H9 (cell line): Measurements from ENCODE around the gene BCAR1. TPM values are rescaled to one million over a fixed set of nuclear protein-coding genes. Genes with fewer than 3 reads are reported as not detected.

Experiments used
- DNase-seq: peaks from one replicate; pipeline ENCODE4 v3.0.0-alpha.2; 2017
- H2AFZ ChIP-seq: one replicate; pipeline ENCODE4 v1.6.1; 2013; ENCODE audit warnings: mild to moderate bottlenecking, low read length, control low read depth, moderate library complexity
- H2AK5ac ChIP-seq: 2 replicates; pipeline ENCODE4 v1.6.1; 2013; ENCODE audit warnings: low read length, control low read depth, mixed read lengths; ENCODE audit not compliant: insufficient read length
- H2BK120ac ChIP-seq: one replicate; pipeline ENCODE4 v1.6.1; 2013; ENCODE audit warnings: low read depth, mild to moderate bottlenecking, low read length, control low read depth, inconsistent platforms; ENCODE audit not compliant: poor library complexity, severe bottlenecking
- H2BK12ac ChIP-seq: 2 replicates; pipeline ENCODE4 v1.6.1; 2013; ENCODE audit warnings: low read length, control low read depth, mixed read lengths, low read depth; ENCODE audit not compliant: insufficient read length
- H2BK15ac ChIP-seq: 2 replicates; pipeline ENCODE4 v1.6.1; 2013; ENCODE audit warnings: low read depth, low read length, control low read depth
- H2BK20ac ChIP-seq: one replicate; pipeline ENCODE4 v1.6.1; 2013; ENCODE audit warnings: low read depth, mild to moderate bottlenecking, low read length, control low read depth, inconsistent platforms; ENCODE audit not compliant: poor library complexity, severe bottlenecking
- H2BK5ac ChIP-seq: 2 replicates; pipeline ENCODE4 v1.6.1; 2013; ENCODE audit warnings: low read length, control low read depth, mixed read lengths; ENCODE audit not compliant: insufficient read length
- H3K14ac ChIP-seq: 2 replicates; pipeline ENCODE4 v1.6.1; 2013; ENCODE audit warnings: low read length, control low read depth; ENCODE audit not compliant: insufficient read depth
- H3K18ac ChIP-seq: 2 replicates; pipeline ENCODE4 v1.6.1; 2013; ENCODE audit warnings: low read depth, mild to moderate bottlenecking, mixed read lengths, low read length, control low read depth; ENCODE audit not compliant: insufficient read length
- H3K23ac ChIP-seq: 2 replicates; pipeline ENCODE4 v1.6.1; 2013; ENCODE audit warnings: low read length, control low read depth, mixed read lengths, low read depth; ENCODE audit not compliant: insufficient read length
- H3K23me2 ChIP-seq: 2 replicates; pipeline ENCODE4 v1.6.1; 2013; ENCODE audit warnings: low read depth, mild to moderate bottlenecking, mixed read lengths, low read length, control low read depth; ENCODE audit not compliant: insufficient read length, poor library complexity, severe bottlenecking
- H3K27ac ChIP-seq: 2 replicates; pipeline ENCODE4 v1.5.1; 2013; ENCODE audit warnings: low read length, control low read depth, mixed read lengths, low read depth; ENCODE audit not compliant: insufficient read length
- H3K27me3 ChIP-seq: 2 replicates; pipeline ENCODE4 v1.6.1; 2013; ENCODE audit warnings: low read length, control low read depth, inconsistent platforms; ENCODE audit not compliant: insufficient read depth
- H3K4ac ChIP-seq: 2 replicates; pipeline ENCODE4 v1.6.1; 2013; ENCODE audit warnings: low read depth, mild to moderate bottlenecking, control low read depth, inconsistent platforms, low read length, moderate library complexity
- H3K4me1 ChIP-seq: 2 replicates; pipeline ENCODE4 v1.6.1; 2013; ENCODE audit warnings: low read length, control low read depth, inconsistent platforms; ENCODE audit not compliant: insufficient read depth
- H3K4me2 ChIP-seq: 2 replicates; pipeline ENCODE4 v1.6.1; 2013; ENCODE audit warnings: low read length, control low read depth, mixed read lengths; ENCODE audit not compliant: insufficient read length, insufficient read depth
- H3K56ac ChIP-seq: 2 replicates; pipeline ENCODE4 v1.6.1; 2013; ENCODE audit warnings: low read depth, mild to moderate bottlenecking, mixed read lengths, low read length, control low read depth; ENCODE audit not compliant: insufficient read length
- H3K79me1 ChIP-seq: 2 replicates; pipeline ENCODE4 v1.6.1; 2013; ENCODE audit warnings: low read depth, mild to moderate bottlenecking, moderate library complexity, low read length, control low read depth, inconsistent platforms; ENCODE audit not compliant: insufficient read depth, poor library complexity, severe bottlenecking
- H3K79me2 ChIP-seq: 2 replicates; pipeline ENCODE4 v1.6.1; 2013; ENCODE audit warnings: low read length, control low read depth, inconsistent platforms; ENCODE audit not compliant: insufficient read depth
- H3K9ac ChIP-seq: 2 replicates; pipeline ENCODE4 v1.6.1; 2013; ENCODE audit warnings: low read length, control low read depth, mixed read lengths; ENCODE audit not compliant: insufficient read length; ENCODE audit errors: extremely low read depth
- H3K9me3 ChIP-seq: one replicate; pipeline ENCODE4 v1.6.1; 2013; ENCODE audit warnings: low read depth, low read length, inconsistent platforms; ENCODE audit not compliant: control insufficient read depth
- H3T11ph ChIP-seq: one replicate; pipeline ENCODE4 v1.6.1; 2013; ENCODE audit warnings: mild to moderate bottlenecking, low read length, control low read depth, inconsistent platforms
- H4K20me1 ChIP-seq: one replicate; pipeline ENCODE4 v1.6.1; 2013; ENCODE audit not compliant: control insufficient read depth, insufficient read length, insufficient read depth
- H4K5ac ChIP-seq: 2 replicates; pipeline ENCODE4 v1.6.1; 2013; ENCODE audit warnings: low read depth, mild to moderate bottlenecking, mixed read lengths, low read length, control low read depth; ENCODE audit not compliant: insufficient read length
- H4K8ac ChIP-seq: replicated peaks from 2 replicates; pipeline ENCODE4 v1.6.1; 2013; ENCODE audit warnings: low read length, control low read depth, mixed read lengths, low read depth; ENCODE audit not compliant: insufficient read length
- H4K91ac ChIP-seq: 2 replicates; pipeline ENCODE4 v1.6.1; 2013; ENCODE audit warnings: low read depth, mild to moderate bottlenecking, moderate library complexity, mixed read lengths, low read length, control low read depth; ENCODE audit not compliant: insufficient read length
- H3K27ac Mint-ChIP-seq, 3 experiments: 2 replicates in 2 of 3; 3 replicates in 1 of 3; pipeline ENCODE4 v1.8.0; 2020 to 2021; ENCODE audit warnings: mixed read lengths in 3 of 3, mild to moderate bottlenecking in 1 of 3, moderate library complexity in 1 of 3
- H3K27me3 Mint-ChIP-seq: 2 replicates; pipeline ENCODE4 v1.8.0; 2021; ENCODE audit warnings: low read depth, mild to moderate bottlenecking, moderate library complexity, mixed read lengths
- H3K36me3 Mint-ChIP-seq, 3 experiments: 2 replicates in 2 of 3; 3 replicates in 1 of 3; pipeline ENCODE4 v1.8.0; 2020 to 2021; ENCODE audit warnings: low read depth in 3 of 3, mixed read lengths in 3 of 3; ENCODE audit not compliant: insufficient read depth in 1 of 3
- H3K4me1 Mint-ChIP-seq, 2 experiments: 2 replicates each; pipeline ENCODE4 v1.8.0; 2020; ENCODE audit warnings: mixed read lengths in 2 of 2
- H3K4me3 Mint-ChIP-seq, 2 experiments: 2 replicates in 1 of 2; 3 replicates in 1 of 2; pipeline ENCODE4 v1.8.0; 2020 to 2021; ENCODE audit warnings: mild to moderate bottlenecking in 2 of 2, mixed read lengths in 2 of 2, moderate library complexity in 1 of 2
- H3K9me3 Mint-ChIP-seq, 2 experiments: 2 replicates in 1 of 2; 3 replicates in 1 of 2; pipeline ENCODE4 v1.8.0; 2020; ENCODE audit warnings: mild to moderate bottlenecking in 2 of 2, mixed read lengths in 2 of 2, moderate library complexity in 1 of 2
- CTCF ChIP-seq: fragments of 200-600 bp; sonication (generic); conservative IDR thresholded peaks from 3 replicates; pipeline ENCODE4 v1.8.0; 2021; ENCODE audit warnings: antibody characterized with exemption, mild to moderate bottlenecking
- WGBS: extraction: QIAGEN DNeasy Blood & Tissue Kit; methylation state at CpG from one replicate; pipeline ENCODE4 v1.1.7; 2013; ENCODE audit warnings: missing lambda C conversion rate, low lambda C conversion rate, mixed read lengths; ENCODE audit not compliant: insufficient read length; ENCODE audit errors: extremely low coverage; 5-methylcytosine and 5-hydroxymethylcytosine counted together
- total RNA-seq: library from RNA; stranded (reverse); gene quantifications from 2 replicates; pipeline ENCODE4 v1.2.1, GENCODE V29; 2021

BCAR1 gene
- total RNA-seq, 1 experiment from 2014 or later: 97.1 TPM

GRCh38 chr16:75189638-75190245, 61.7 kb downstream of the BCAR1 start:
- H3T11ph ChIP-seq: no peak overlapping the region
- H2BK120ac ChIP-seq: no peak overlapping the region
- H3K79me2 ChIP-seq: no peaks in the 10 kb centered on the region
- peaks cover 0 to 4% of the 10 kb centered on the region in 2 experiments; a peak in 2 of 5 replicates for H3K9me3 Mint-ChIP-seq
- H4K5ac ChIP-seq: no peak overlapping the region
- no peak overlapping the region for H4K8ac ChIP-seq
- no peak overlapping the region for H2BK12ac ChIP-seq
- H3K23me2 ChIP-seq: no peaks in the 10 kb centered on the region
- H3K4me1 Mint-ChIP-seq: 0 out of 4 replicates have a peak, but pooled peaks cover 0 to 3% of the 10 kb centered on the region in 2 experiments
- H3K27me3 ChIP-seq: no peaks in the 10 kb centered on the region
- H4K91ac ChIP-seq: no peak overlapping the region
- H3K9me3 ChIP-seq: no peaks in the 10 kb centered on the region
- WGBS: no CpG with 5 or more reads among the region's 8 CpGs
- no peak overlapping the region for H3K4me2 ChIP-seq
- no peak overlapping the region for H3K23ac ChIP-seq
- H3K27ac ChIP-seq: no peak overlapping the region
- no peak overlapping the region for H2AK5ac ChIP-seq
- peaks cover 0 to 4% (median 2%) of the 10 kb centered on the region in 3 experiments; a peak in 1 of 7 replicates for H3K36me3 Mint-ChIP-seq
- no peak overlapping the region; a peak in 1 of 7 replicates for H3K27ac Mint-ChIP-seq
- H3K4me1 ChIP-seq: no peaks in the 10 kb centered on the region
- H4K20me1 ChIP-seq: no peaks in the 10 kb centered on the region
- H2BK20ac ChIP-seq: no peak overlapping the region
- no peak overlapping the region for H2BK5ac ChIP-seq
- no peak overlapping the region for H3K18ac ChIP-seq
- no peak overlapping the region for H3K14ac ChIP-seq
- no peaks in the 10 kb centered on the region for H3K79me1 ChIP-seq
- H3K4me3 Mint-ChIP-seq: no peak overlapping the region; a peak in 1 of 5 replicates
- no peak overlapping the region for H3K9ac ChIP-seq
- no peak overlapping the region for H3K56ac ChIP-seq
- no peak for DNase-seq
- no peak for TF ChIP-seq CTCF
- H3K4ac ChIP-seq: no peak overlapping the region
- no peak overlapping the region for H2BK15ac ChIP-seq
- no peaks in the 10 kb centered on the region for H3K27me3 Mint-ChIP-seq
- H2AFZ ChIP-seq: no peak overlapping the region
